Measurements from ENCODE around the gene MRPS5. TPM values are rescaled to one million over a fixed set of nuclear protein-coding genes. Genes with fewer than 3 reads are reported as not detected.

The MRPS5 gene
- total RNA-seq, 1 experiment from 2014 or later, result 44.8 TPM

- no peak for DNase-seq (ENCODE audit: low read depth)
Measured at GRCh38 chr2:95061119-95061512, 60.5 kb downstream of the MRPS5 start.

GRCh38 chr2:95060446-95061118 lies 61.0 kb downstream of the MRPS5 start:
- no peak for DNase-seq (ENCODE audit: low read depth)

- no peak for DNase-seq (ENCODE audit: low read depth)
Measured at GRCh38 chr2:95059656-95060370, 61.8 kb downstream of the MRPS5 start.

- no peak for DNase-seq (ENCODE audit: low read depth)
Measured at GRCh38 chr2:95058989-95059641, 62.5 kb downstream of the MRPS5 start.

GRCh38 chr2:95058466-95058988 lies 63.1 kb downstream of the MRPS5 start:
- no peak for DNase-seq (ENCODE audit: low read depth)

- no peak for DNase-seq (ENCODE audit: low read depth)
Measured at GRCh38 chr2:95057535-95058370, 63.9 kb downstream of the MRPS5 start.

GRCh38 chr2:95056461-95057459 lies 64.8 kb downstream of the MRPS5 start:
- no peak for DNase-seq (ENCODE audit: low read depth)

GRCh38 chr2:95056044-95056443 lies 65.6 kb downstream of the MRPS5 start:
- no peak for DNase-seq (ENCODE audit: low read depth)

- no peak for DNase-seq (ENCODE audit: low read depth)
Measured at GRCh38 chr2:95055262-95055661, 66.3 kb downstream of the MRPS5 start.

- DNase-seq (ENCODE audit: low read depth), result no peak
Measured at GRCh38 chr2:95054016-95054415, 67.6 kb downstream of the MRPS5 start.

GRCh38 chr2:95053543-95053942 lies 68.1 kb downstream of the MRPS5 start:
- no peak for DNase-seq (ENCODE audit: low read depth)

GRCh38 chr2:95052804-95053479 lies 68.7 kb downstream of the MRPS5 start:
- DNase-seq (ENCODE audit: low read depth), result no peak

GRCh38 chr2:95052307-95052706 lies 69.3 kb downstream of the MRPS5 start:
- DNase-seq (ENCODE audit: low read depth), result no peak

GRCh38 chr2:95051626-95052025 lies 70.0 kb downstream of the MRPS5 start:
- DNase-seq (ENCODE audit: low read depth), result no peak

- DNase-seq (ENCODE audit: low read depth), result no peak
Measured at GRCh38 chr2:95050385-95051300, 71.0 kb downstream of the MRPS5 start.

- no peak for DNase-seq (ENCODE audit: low read depth)
Measured at GRCh38 chr2:95049961-95050360, 71.6 kb downstream of the MRPS5 start.

GRCh38 chr2:95049683-95049955 lies 72.0 kb downstream of the MRPS5 start:
- no peak for DNase-seq (ENCODE audit: low read depth)

- DNase-seq (ENCODE audit: low read depth), result no peak
Measured at GRCh38 chr2:95048825-95049682, 72.6 kb downstream of the MRPS5 start.
